NCI-H1092 treated with DMSO at 0.1 percent for 48 hours (cell line): ENCODE measurements around the gene RREB1.
"Not testable (repeated sequence)": the region's sequence is repeated elsewhere in the genome, so short reads cannot be mapped to it uniquely, and the experiment has no call there.

ENCODE experiments used
- DNase-seq: peaks from one replicate; lab custom pipeline; 2025; lab: John Stamatoyannopoulos, UW

The RREB1 gene

GRCh38 chr6:7145585-7145884, 37.8 kb downstream of the RREB1 start:
- DNase-seq: no peak

- peak; percentile 23 for DNase-seq
Measured at GRCh38 chr6:7145885-7146828, 38.4 kb downstream of the RREB1 start.

GRCh38 chr6:7147051-7147671, 39.4 kb downstream of the RREB1 start:
- DNase-seq: no peak

GRCh38 chr6:7148100-7148822, 40.5 kb downstream of the RREB1 start:
- DNase-seq: no peak

- DNase-seq: peak; percentile 63
Measured at GRCh38 chr6:7150381-7151064, 42.8 kb downstream of the RREB1 start.

- DNase-seq: no peak
Measured at GRCh38 chr6:7151381-7151780, 43.6 kb downstream of the RREB1 start.

- DNase-seq: no peak
Measured at GRCh38 chr6:7152462-7152861, 44.7 kb downstream of the RREB1 start.

- DNase-seq: no peak
Measured at GRCh38 chr6:7153789-7154188, 46.0 kb downstream of the RREB1 start.

GRCh38 chr6:7154341-7155139, 46.8 kb downstream of the RREB1 start:
- DNase-seq: no peak

- no peak for DNase-seq
Measured at GRCh38 chr6:7155871-7156579, 48.3 kb downstream of the RREB1 start.

GRCh38 chr6:7156643-7157278, 49.0 kb downstream of the RREB1 start:
- no peak for DNase-seq

GRCh38 chr6:7157307-7157706, 49.5 kb downstream of the RREB1 start:
- not testable (repeated sequence) for DNase-seq

- DNase-seq: no peak
Measured at GRCh38 chr6:7157752-7158616, 50.2 kb downstream of the RREB1 start.

GRCh38 chr6:7159790-7160525, 52.2 kb downstream of the RREB1 start:
- DNase-seq: no peak

- no peak for DNase-seq
Measured at GRCh38 chr6:7161253-7161623, 53.5 kb downstream of the RREB1 start.

- DNase-seq: no peak
Measured at GRCh38 chr6:7161845-7162244, 54.1 kb downstream of the RREB1 start.

- no peak for DNase-seq
Measured at GRCh38 chr6:7163661-7164071, 55.9 kb downstream of the RREB1 start.

- no peak for DNase-seq
Measured at GRCh38 chr6:7164536-7165001, 56.8 kb downstream of the RREB1 start.
